Astrocyte (in vitro differentiated cells and primary cell): ENCODE data around the gene IL1B. TPM values are rescaled to one million over a fixed set of nuclear protein-coding genes. Genes with fewer than 3 reads are reported as not detected.

Experiments
- DNase-seq: peaks from one replicate; pipeline ENCODE4 v3.0.0-alpha.2; 2010; ENCODE audit warnings: low read depth
- FAIRE-seq: peaks from 2 replicates; lab custom pipeline; 2011; peaks lifted over from hg19 to GRCh38; lab: Jason Lieb, UNC
- H2AFZ ChIP-seq: 2 replicates; pipeline ENCODE4 v1.6.0; 2012; ENCODE audit warnings: low read depth, low read length, inconsistent platforms
- H3K27ac ChIP-seq: 2 replicates; pipeline ENCODE4 v1.5.1; 2011; ENCODE audit warnings: low read depth, low read length, inconsistent platforms
- H3K27me3 ChIP-seq: 2 replicates; pipeline ENCODE4 v1.6.0; 2011; ENCODE audit warnings: low read length, inconsistent platforms; ENCODE audit not compliant: insufficient read depth
- H3K36me3 ChIP-seq: 2 replicates; pipeline ENCODE4 v1.5.1; 2011; ENCODE audit warnings: low read length, inconsistent platforms; ENCODE audit not compliant: insufficient read depth
- H3K4me1 ChIP-seq: 2 replicates; pipeline ENCODE4 v1.5.1; 2011; ENCODE audit warnings: low read length, inconsistent platforms; ENCODE audit not compliant: insufficient read depth
- H3K4me2 ChIP-seq: 2 replicates; pipeline ENCODE4 v1.6.0; 2012; ENCODE audit warnings: low read length, inconsistent platforms
- H3K4me3 ChIP-seq: 2 replicates; pipeline ENCODE4 v1.5.1; 2011; ENCODE audit warnings: low read depth, mild to moderate bottlenecking, low read length, inconsistent platforms; ENCODE audit not compliant: insufficient read depth
- H3K79me2 ChIP-seq: 2 replicates; pipeline ENCODE4 v1.6.0; 2012; ENCODE audit warnings: mild to moderate bottlenecking, low read length, inconsistent platforms; ENCODE audit not compliant: insufficient read depth
- H3K9ac ChIP-seq: 2 replicates; pipeline ENCODE4 v1.6.0; 2012; ENCODE audit warnings: mild to moderate bottlenecking, low read length, inconsistent platforms
- H3K9me3 ChIP-seq: 2 replicates; pipeline ENCODE4 v1.5.1; 2012; ENCODE audit warnings: low read depth, mild to moderate bottlenecking, low read length, inconsistent platforms; ENCODE audit not compliant: insufficient read depth
- H4K20me1 ChIP-seq: 2 replicates; pipeline ENCODE4 v1.6.0; 2012; ENCODE audit warnings: low read length, inconsistent platforms; ENCODE audit not compliant: insufficient read depth
- H3K27ac Mint-ChIP-seq: one replicate; pipeline ENCODE4 v1.8.0; 2021; ENCODE audit warnings: mild to moderate bottlenecking, mixed read lengths; ENCODE audit not compliant: unreplicated experiment
- H3K27me3 Mint-ChIP-seq: one replicate; pipeline ENCODE4 v1.8.0; 2021; ENCODE audit warnings: low read depth, mixed read lengths; ENCODE audit not compliant: unreplicated experiment
- H3K36me3 Mint-ChIP-seq: one replicate; pipeline ENCODE4 v1.8.0; 2021; ENCODE audit warnings: low read depth, mixed read lengths; ENCODE audit not compliant: unreplicated experiment
- H3K4me1 Mint-ChIP-seq: one replicate; pipeline ENCODE4 v1.8.0; 2021; ENCODE audit warnings: low read depth, mixed read lengths; ENCODE audit not compliant: unreplicated experiment
- H3K4me3 Mint-ChIP-seq: one replicate; pipeline ENCODE4 v1.8.0; 2021; ENCODE audit warnings: mild to moderate bottlenecking, moderate library complexity, mixed read lengths; ENCODE audit not compliant: unreplicated experiment
- H3K9me3 Mint-ChIP-seq: one replicate; pipeline ENCODE4 v1.8.0; 2021; ENCODE audit warnings: mild to moderate bottlenecking, mixed read lengths; ENCODE audit not compliant: unreplicated experiment
- CTCF ChIP-seq: IDR thresholded peaks from 2 replicates; pipeline ENCODE4 v1.5.1; 2011; ENCODE audit warnings: low read depth, mild to moderate bottlenecking, inconsistent platforms, low read length, moderate library complexity; ENCODE audit not compliant: insufficient read depth
- EZH2 ChIP-seq: IDR thresholded peaks from 2 replicates; pipeline ENCODE4 v1.6.1; 2012; ENCODE audit warnings: mild to moderate bottlenecking, low read length, inconsistent platforms; ENCODE audit not compliant: insufficient read depth
- total RNA-seq: library from RNA; stranded (reverse); gene quantifications from 2 replicates; pipeline ENCODE4 v1.2.1, GENCODE V29; 2021

IL1B gene
- total RNA-seq, 1 donor from 2014 or later = not detected

- peaks cover under 1% of the 10 kb centered on the region for H3K36me3 Mint-ChIP-seq
- H3K9me3 Mint-ChIP-seq = no peaks in the 10 kb centered on the region
- H3K4me3 ChIP-seq = no peak overlapping the region
- peaks cover 10% of the 10 kb centered on the region for H3K27me3 Mint-ChIP-seq
- no peaks in the 10 kb centered on the region for H3K27me3 ChIP-seq
- no peak overlapping the region for H3K27ac ChIP-seq
- H3K4me2 ChIP-seq = no peak overlapping the region
- no peak overlapping the region for H3K9ac ChIP-seq
- H3K9me3 ChIP-seq = no peaks in the 10 kb centered on the region
- H3K4me1 ChIP-seq = peaks cover 8% of the 10 kb centered on the region
- no peaks in the 10 kb centered on the region for H3K79me2 ChIP-seq
- no peaks in the 10 kb centered on the region for H4K20me1 ChIP-seq
- H3K4me3 Mint-ChIP-seq = no peak overlapping the region
- H3K27ac Mint-ChIP-seq = no peak overlapping the region
- DNase-seq = no peak
- no peak overlapping the region for H2AFZ ChIP-seq
- no peak for FAIRE-seq
- TF ChIP-seq EZH2 (no peak), CTCF (no peak)
- H3K4me1 Mint-ChIP-seq = peaks cover 3% of the 10 kb centered on the region
- no peaks in the 10 kb centered on the region for H3K36me3 ChIP-seq
These were observed 54.3 kb downstream of the IL1B start for GRCh38 chr2:112782234-112782799.

Other genes with a start within 250 kb of the IL1B start
- 96.7 and 122 TPM in 2 replicates for gene SLC20A1, start 190.8 kb downstream of the IL1B start, total RNA-seq
- gene NT5DC4, start 115.8 kb downstream of the IL1B start, total RNA-seq = not detected in 2 replicates
- gene CKAP2L, start 72.2 kb downstream of the IL1B start, total RNA-seq = 0.96 and 2.1 TPM in 2 replicates
- 0.31 and 0.43 TPM in 2 replicates for gene IL1A, start 52.3 kb downstream of the IL1B start, total RNA-seq
- gene IL37, start 74.4 kb upstream of the IL1B start, total RNA-seq = not detected in 2 replicates
- gene IL36G, start 141.2 kb upstream of the IL1B start, total RNA-seq = not detected in 2 replicates
- gene IL36A, start 168.7 kb upstream of the IL1B start, total RNA-seq = not detected in 2 replicates
- not detected in 2 replicates for gene IL36B, start 216.1 kb upstream of the IL1B start, total RNA-seq
- gene IL36RN, start 222.4 kb upstream of the IL1B start, total RNA-seq = 0.14 TPM in 1 of 2 replicates, not detected in the other
- gene IL1F10, start 231.2 kb upstream of the IL1B start, total RNA-seq = not detected in 2 replicates